Sigmoid colon (tissue), 4 donors: ENCODE data around the gene ZNF506.

Experiments used
- CTCF ChIP-seq, 4 experiments: fragments of 450-650 bp in 3 of 4; fragments of 200-600 bp in 1 of 4; IDR thresholded peaks; one replicate each; pipeline ENCODE4 v1.5.1; 2016 to 2019; ENCODE audit warnings: antibody characterized with exemption in 4 of 4, mild to moderate bottlenecking in 3 of 4, moderate library complexity in 2 of 4
- EP300 ChIP-seq, 4 donors: sonication (generic); formaldehyde crosslinking; IDR thresholded peaks; one replicate each; pipeline ENCODE4 v1.6.1; 2017; ENCODE audit warnings: antibody characterized with exemption in 4 of 4
- POLR2A ChIP-seq, 2 donors: fragments of 450-650 bp; IDR thresholded peaks; one replicate each; pipeline ENCODE4 v1.6.1; 2016; ENCODE audit warnings: antibody characterized with exemption in 2 of 2, mild to moderate bottlenecking in 2 of 2, moderate library complexity in 2 of 2

- TF ChIP-seq CTCF (IDR thresholded peaks at IDR 0.05) (no peak), EP300 (IDR thresholded peaks at IDR 0.05) (no peak), POLR2A (IDR thresholded peaks at IDR 0.05) (no peak)
Observed at GRCh38 chr19:19777692-19778091, 43.9 kb downstream of the ZNF506 start.
